HepG2 (cell line): ENCODE results near the gene FRMD4A. TPM values are rescaled to one million over a fixed set of nuclear protein-coding genes. Genes with fewer than 3 reads are reported as not detected.

ENCODE experiments used
- ATAC-seq: fragments of 200-7000 bp; cut with Tn5 transposase; 3 replicates; pipeline ENCODE4 v1.9.1; 2020; ENCODE audit warnings: mild to moderate bottlenecking, moderate library complexity
- BruUV-seq: library from RNA; stranded (reverse); fragments of 400-500 nt; replicated peaks from 2 replicates; lab custom pipeline; 2021; lab: Mats Ljungman, UMichigan
- CTCF ChIA-PET: fragments of 300-600 bp; formaldehyde crosslinking; extraction: SDS; loops from one replicate; lab custom pipeline; 2021; ENCODE audit warnings: low total read pairs, inconsistent platforms, low intra/inter-chr PET ratio; lab: Yijun Ruan, JAX
- POLR2A ChIA-PET: fragments of 350-600 bp; sonication (Branson Sonifier 250); formaldehyde crosslinking; loops from one replicate; lab custom pipeline; 2020; ENCODE audit warnings: antibody characterized with exemption, inconsistent platforms; lab: Yijun Ruan, JAX
- DNase-seq: peaks from one replicate; pipeline ENCODE4 v3.0.0-alpha.2; 2015; ENCODE audit warnings: low spot score
- FAIRE-seq: peaks from 3 replicates; lab custom pipeline; 2011; peaks lifted over from hg19 to GRCh38; lab: Jason Lieb, UNC
- H2AFZ ChIP-seq: one replicate; pipeline ENCODE4 v1.6.1; 2011; ENCODE audit warnings: low read length, inconsistent platforms
- H3K27ac ChIP-seq: fragments of 300-600 bp; 3 replicates; pipeline ENCODE4 v1.8.0; 2011; ENCODE audit warnings: mixed run types, mild to moderate bottlenecking, mixed read lengths, low read length, inconsistent platforms; ENCODE audit not compliant: insufficient read depth; ENCODE audit errors: extremely low read length
- H3K27me3 ChIP-seq, 2 experiments: fragments of 200-600 bp in 1 of 2; 2 replicates in 1 of 2; 3 replicates in 1 of 2; pipeline versions ENCODE4 v1.6.0 to v1.8.0; 2011; ENCODE audit warnings: low read length in 2 of 2, mild to moderate bottlenecking in 2 of 2, moderate library complexity in 2 of 2, inconsistent platforms in 1 of 2; ENCODE audit not compliant: insufficient read depth in 2 of 2, control insufficient read depth in 1 of 2
- H3K36me3 ChIP-seq, 2 experiments: fragments of 200-600 bp in 1 of 2; replicated peaks in 1 of 2; 2 replicates in 1 of 2; 3 replicates in 1 of 2; pipeline versions ENCODE4 v1.5.1 to v1.8.0; 2011; ENCODE audit warnings: low read length in 2 of 2, inconsistent platforms in 1 of 2; ENCODE audit not compliant: insufficient read depth in 2 of 2, control insufficient read depth in 1 of 2
- H3K4me1 ChIP-seq: 2 replicates; pipeline ENCODE4 v1.5.1; 2012; ENCODE audit warnings: low read length, inconsistent platforms; ENCODE audit not compliant: insufficient read depth
- H3K4me2 ChIP-seq: 2 replicates; pipeline ENCODE4 v1.6.0; 2011; ENCODE audit warnings: low read depth, low read length, inconsistent platforms
- H3K4me3 ChIP-seq, 3 experiments: fragments of 200-600 bp in 1 of 3; sonication (generic), shearing (Covaris generic) in 1 of 3; replicated peaks in 1 of 3; 2 replicates each; pipeline ENCODE4 v1.5.1; 2011 to 2016; ENCODE audit warnings: low read length in 3 of 3, inconsistent platforms in 2 of 3, low read depth in 2 of 3, mild to moderate bottlenecking in 2 of 3, control low read depth in 1 of 3, mixed read lengths in 1 of 3; ENCODE audit not compliant: insufficient read depth in 1 of 3
- H3K79me2 ChIP-seq: one replicate; pipeline ENCODE4 v1.6.1; 2011; ENCODE audit warnings: low read length, inconsistent platforms; ENCODE audit not compliant: insufficient read depth
- H3K9ac ChIP-seq: 2 replicates; pipeline ENCODE4 v1.6.0; 2011; ENCODE audit warnings: mild to moderate bottlenecking, low read depth, low read length, inconsistent platforms; ENCODE audit not compliant: insufficient read depth
- H3K9me3 ChIP-seq: 2 replicates; pipeline ENCODE4 v1.5.1; 2012; ENCODE audit warnings: mild to moderate bottlenecking, low read length
- H4K20me1 ChIP-seq: 2 replicates; pipeline ENCODE4 v1.6.0; 2011; ENCODE audit warnings: inconsistent platforms, mild to moderate bottlenecking, low read length, moderate library complexity; ENCODE audit not compliant: insufficient read depth
- FOXJ3 ChIP-seq: sonication (generic); formaldehyde crosslinking; IDR thresholded peaks from 2 replicates; pipeline ENCODE4 v1.4.0; 2020; ENCODE audit warnings: missing genetic modification reagents, mild to moderate bottlenecking, borderline replicate concordance
- FOXM1 ChIP-seq: sonication (generic); formaldehyde crosslinking; IDR thresholded peaks from 2 replicates; pipeline ENCODE4 v1.5.0; 2020; ENCODE audit warnings: missing genetic modification reagents
- KDM6A ChIP-seq: IDR thresholded peaks from 2 replicates; pipeline ENCODE4 v1.6.1; 2016; ENCODE audit warnings: low read depth
- NONO ChIP-seq, 2 experiments: fragments of 450-650 bp in 1 of 2; sonication (generic) in 1 of 2; formaldehyde crosslinking in 1 of 2; IDR thresholded peaks in 1 of 2; conservative IDR thresholded peaks in 1 of 2; 2 replicates each; pipeline versions ENCODE4 v1.6.1 to v1.8.0; 2017 to 2022; ENCODE audit warnings: mild to moderate bottlenecking in 1 of 2, missing genetic modification reagents in 1 of 2, moderate library complexity in 1 of 2
- PCBP1 ChIP-seq: fragments of 200-400 bp; formaldehyde crosslinking; IDR thresholded peaks from 2 replicates; pipeline ENCODE4 v1.6.1; 2017; ENCODE audit warnings: mild to moderate bottlenecking, low read depth, low read length, borderline replicate concordance
- SIN3B ChIP-seq: fragments of 150-350 bp; IDR thresholded peaks from 2 replicates; pipeline ENCODE4 v1.6.1; 2014; ENCODE audit warnings: low read length
- SKI ChIP-seq: fragments of 450-650 bp; IDR thresholded peaks from one replicate; pipeline ENCODE4 v1.6.1; 2018; ENCODE audit warnings: mild to moderate bottlenecking; ENCODE audit not compliant: partially characterized antibody
- ZNF121 ChIP-seq: sonication (generic); formaldehyde crosslinking; IDR thresholded peaks from 2 replicates; pipeline ENCODE4 v1.5.0; 2020; ENCODE audit warnings: mild to moderate bottlenecking, missing genetic modification reagents
- ZNF567 ChIP-seq: sonication (generic); formaldehyde crosslinking; IDR thresholded peaks from 2 replicates; pipeline ENCODE4 v1.8.1; 2023; ENCODE audit warnings: mild to moderate bottlenecking, missing genetic modification reagents, borderline replicate concordance
- ZNF879 ChIP-seq: sonication (generic); formaldehyde crosslinking; IDR thresholded peaks from 2 replicates; pipeline ENCODE4 v1.8.1; 2023; ENCODE audit warnings: missing genetic modification reagents
- WGBS: methylation state at CpG from one replicate; pipeline ENCODE4 v1.1.6; 2017; ENCODE audit warnings: low lambda C conversion rate; 5-methylcytosine and 5-hydroxymethylcytosine counted together
- in situ Hi-C: cut with HindIII; loops from 2 replicates; pipeline ENCODE4 v1.10.0; 2017; ENCODE audit warnings: low pct_unique_long_range_greater_than_20kb; ENCODE audit not compliant: extremely low pct_ligation_motif_present
- intact Hi-C: fragments of 100-400 bp; cut with micrococcal nuclease; formaldehyde crosslinking; loops from one replicate; pipeline ENCODE4 v1.10.0; 2022; ENCODE audit not compliant: unreplicated experiment
- polyA plus RNA-seq, 8 experiments: library from polyadenylated mRNA; depleted of rRNA in 3 of 8; stranded (reverse) in 7 of 8; unstranded in 1 of 8; fragments of >200 nt; fragmentation: Illumina TruSeq in 4 of 8; extraction: Trizol in 4 of 8; gene quantifications; 2 replicates each; pipeline versions ENCODE4 v1.2.1 to v1.2.3, GENCODE V29; 2011 to 2016; ENCODE audit warnings: low read depth in 4 of 8, missing spikeins in 1 of 8, mixed read lengths in 1 of 8; ENCODE audit not compliant: insufficient read depth in 1 of 8
- total RNA-seq, 5 experiments: library from RNA; depleted of rRNA; stranded (reverse); fragments of >200 nt; fragmentation: Illumina TruSeq; extraction: Trizol; gene quantifications; 2 replicates each; pipeline ENCODE4 v1.2.3, GENCODE V29; 2016; ENCODE audit warnings: low read depth in 1 of 5
- TF ChIP-seq, protein P1 (sequence below): sonication (generic); formaldehyde crosslinking; conservative IDR thresholded peaks from 2 replicates; pipeline ENCODE4 v1.5.0; 2020; ENCODE audit warnings: missing genetic modification reagents
- TF ChIP-seq, protein P2 (sequence below): sonication (generic); formaldehyde crosslinking; IDR thresholded peaks from 2 replicates; pipeline ENCODE4 v1.5.0; 2020; ENCODE audit warnings: missing genetic modification reagents
- TF ChIP-seq, protein P3 (sequence below): sonication (generic); formaldehyde crosslinking; IDR thresholded peaks from 2 replicates; pipeline ENCODE4 v1.8.0; 2023; ENCODE audit warnings: mild to moderate bottlenecking, missing genetic modification reagents
- TF ChIP-seq, protein P4 (sequence below): sonication (generic); formaldehyde crosslinking; IDR thresholded peaks from 2 replicates; pipeline ENCODE4 v1.4.0; 2020; ENCODE audit warnings: missing genetic modification reagents; ENCODE audit errors: not compliant biosample characterization

Gene FRMD4A
- total and polyA plus RNA-seq, 2 of the 13 experiments (the other 11 are each of a cell fraction or from before 2014, with no cell fraction given): 0.09 to 0.26 TPM

DNA sequence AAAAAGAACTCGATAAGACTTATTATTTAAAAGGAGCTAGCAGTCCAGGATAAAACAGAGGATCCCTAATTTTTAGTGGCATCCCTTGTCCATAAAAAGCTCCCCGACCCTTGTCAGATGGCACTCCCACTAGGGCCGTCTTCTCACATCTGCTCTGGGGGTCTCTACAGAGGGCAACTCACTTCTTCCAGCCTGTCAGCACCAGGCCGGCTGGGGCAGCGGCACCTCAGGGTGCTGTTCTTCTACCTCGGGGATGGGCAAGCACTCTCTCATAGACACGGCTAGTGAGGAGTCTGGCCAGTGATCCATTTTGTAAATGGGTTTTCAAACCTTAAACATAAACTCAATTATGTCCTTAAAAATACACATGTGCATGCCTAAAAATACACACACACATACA is 609.2 kb downstream of the FRMD4A start:
- ChIA-PET CTCF (no interaction called here), POLR2A (no interaction called here)
- Histone ChIP-seq H3K4me2 (no peak overlapping the region), H3K9ac (no peak overlapping the region), H3K27me3 (peaks cover 2 to 15% of the 10 kb centered on the region in 2 experiments; a peak in 2 of 5 replicates), H4K20me1 (no peaks in the 10 kb centered on the region), H3K4me3 (no peak overlapping the region), H3K36me3 (no peaks in the 10 kb centered on the region), H3K79me2 (no peaks in the 10 kb centered on the region), H2AFZ (no peak overlapping the region), H3K27ac (no peak overlapping the region), H3K9me3 (no peaks in the 10 kb centered on the region), H3K4me1 (peaks cover 30% of the 10 kb centered on the region)
- FAIRE-seq (no peak), ATAC-seq (no peak), DNase-seq (no peak)
- intact Hi-C loops: no loop called here
- TF ChIP-seq ZNF121 (CRISPR knock-in tag): no peak
- no peak for TF ChIP-seq SIN3B
- WGBS: 40% methylated on average over 4 of the region's 7 CpGs
- no TSS peak for BruUV-seq
- in situ Hi-C loops: no loop called here

DNA sequence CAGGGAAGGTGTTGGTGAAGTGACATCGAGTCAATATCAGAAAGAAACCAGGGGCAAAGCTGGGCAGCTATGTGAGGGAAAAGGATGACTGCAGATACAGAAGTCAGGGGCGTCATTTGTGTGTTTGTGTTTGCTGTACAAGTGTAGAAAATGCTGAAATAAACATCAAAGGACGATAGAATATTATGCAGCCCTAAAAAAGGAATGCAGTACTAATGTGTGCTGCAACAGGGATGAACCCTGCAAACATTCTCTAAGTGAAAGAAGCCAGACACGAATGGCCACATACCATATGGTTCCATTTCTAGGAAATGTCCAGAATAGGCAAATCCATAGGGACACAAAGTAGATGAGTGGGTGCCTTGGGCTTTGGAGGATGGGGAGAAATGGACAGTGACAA is 610.0 kb downstream of the FRMD4A start:
- FAIRE-seq (no peak), DNase-seq (no peak), ATAC-seq (no peak)
- CTCF ChIA-PET: no interaction called here
- peaks cover 2 to 15% of the 10 kb centered on the region in 2 experiments; a peak in 2 of 5 replicates for H3K27me3 ChIP-seq
- H3K36me3 ChIP-seq: no peaks in the 10 kb centered on the region
- H3K4me1 ChIP-seq: peaks cover 33% of the 10 kb centered on the region
- POLR2A ChIA-PET: no interaction called here
- H3K79me2 ChIP-seq: no peaks in the 10 kb centered on the region
- no peaks in the 10 kb centered on the region for H3K9me3 ChIP-seq
- H4K20me1 ChIP-seq: no peaks in the 10 kb centered on the region
- H3K4me3 ChIP-seq: no peak overlapping the region
- H3K4me2 ChIP-seq: no peak overlapping the region
- intact Hi-C loops: no loop called here
- WGBS: 34% methylated on average over 4 of the region's 4 CpGs
- in situ Hi-C loops: no loop called here
- H2AFZ ChIP-seq: no peak overlapping the region
- no TSS peak for BruUV-seq
- H3K9ac ChIP-seq: no peak overlapping the region
- H3K27ac ChIP-seq: no peak overlapping the region
- TF ChIP-seq ZNF879 (CRISPR knock-in tag) (no peak), NONO (IDR thresholded peaks at IDR 0.05) (no peak), NONO (CRISPR knock-in tag; conservative IDR thresholded peaks at IDR 0.05) (no peak), SKI (no peak), FOXM1 (no peak), KDM6A (CRISPR knock-in tag) (no peak), ZNF567 (CRISPR knock-in tag) (no peak), PCBP1 (no peak), FOXJ3 (no peak)
- TF ChIP-seq, protein P1, sequence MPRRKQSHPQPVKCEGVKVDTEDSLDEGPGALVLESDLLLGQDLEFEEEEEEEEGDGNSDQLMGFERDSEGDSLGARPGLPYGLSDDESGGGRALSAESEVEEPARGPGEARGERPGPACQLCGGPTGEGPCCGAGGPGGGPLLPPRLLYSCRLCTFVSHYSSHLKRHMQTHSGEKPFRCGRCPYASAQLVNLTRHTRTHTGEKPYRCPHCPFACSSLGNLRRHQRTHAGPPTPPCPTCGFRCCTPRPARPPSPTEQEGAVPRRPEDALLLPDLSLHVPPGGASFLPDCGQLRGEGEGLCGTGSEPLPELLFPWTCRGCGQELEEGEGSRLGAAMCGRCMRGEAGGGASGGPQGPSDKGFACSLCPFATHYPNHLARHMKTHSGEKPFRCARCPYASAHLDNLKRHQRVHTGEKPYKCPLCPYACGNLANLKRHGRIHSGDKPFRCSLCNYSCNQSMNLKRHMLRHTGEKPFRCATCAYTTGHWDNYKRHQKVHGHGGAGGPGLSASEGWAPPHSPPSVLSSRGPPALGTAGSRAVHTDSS (CRISPR knock-in tag): no peak
- TF ChIP-seq, protein P2, sequence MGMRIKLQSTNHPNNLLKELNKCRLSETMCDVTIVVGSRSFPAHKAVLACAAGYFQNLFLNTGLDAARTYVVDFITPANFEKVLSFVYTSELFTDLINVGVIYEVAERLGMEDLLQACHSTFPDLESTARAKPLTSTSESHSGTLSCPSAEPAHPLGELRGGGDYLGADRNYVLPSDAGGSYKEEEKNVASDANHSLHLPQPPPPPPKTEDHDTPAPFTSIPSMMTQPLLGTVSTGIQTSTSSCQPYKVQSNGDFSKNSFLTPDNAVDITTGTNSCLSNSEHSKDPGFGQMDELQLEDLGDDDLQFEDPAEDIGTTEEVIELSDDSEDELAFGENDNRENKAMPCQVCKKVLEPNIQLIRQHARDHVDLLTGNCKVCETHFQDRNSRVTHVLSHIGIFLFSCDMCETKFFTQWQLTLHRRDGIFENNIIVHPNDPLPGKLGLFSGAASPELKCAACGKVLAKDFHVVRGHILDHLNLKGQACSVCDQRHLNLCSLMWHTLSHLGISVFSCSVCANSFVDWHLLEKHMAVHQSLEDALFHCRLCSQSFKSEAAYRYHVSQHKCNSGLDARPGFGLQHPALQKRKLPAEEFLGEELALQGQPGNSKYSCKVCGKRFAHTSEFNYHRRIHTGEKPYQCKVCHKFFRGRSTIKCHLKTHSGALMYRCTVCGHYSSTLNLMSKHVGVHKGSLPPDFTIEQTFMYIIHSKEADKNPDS: no peak
- TF ChIP-seq, protein P3, sequence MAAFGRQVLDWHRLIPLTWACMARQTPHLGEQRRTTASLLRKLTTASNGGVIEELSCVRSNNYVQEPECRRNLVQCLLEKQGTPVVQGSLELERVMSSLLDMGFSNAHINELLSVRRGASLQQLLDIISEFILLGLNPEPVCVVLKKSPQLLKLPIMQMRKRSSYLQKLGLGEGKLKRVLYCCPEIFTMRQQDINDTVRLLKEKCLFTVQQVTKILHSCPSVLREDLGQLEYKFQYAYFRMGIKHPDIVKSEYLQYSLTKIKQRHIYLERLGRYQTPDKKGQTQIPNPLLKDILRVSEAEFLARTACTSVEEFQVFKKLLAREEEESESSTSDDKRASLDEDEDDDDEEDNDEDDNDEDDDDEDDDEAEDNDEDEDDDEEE (CRISPR knock-in tag): no peak
- TF ChIP-seq, protein P4, sequence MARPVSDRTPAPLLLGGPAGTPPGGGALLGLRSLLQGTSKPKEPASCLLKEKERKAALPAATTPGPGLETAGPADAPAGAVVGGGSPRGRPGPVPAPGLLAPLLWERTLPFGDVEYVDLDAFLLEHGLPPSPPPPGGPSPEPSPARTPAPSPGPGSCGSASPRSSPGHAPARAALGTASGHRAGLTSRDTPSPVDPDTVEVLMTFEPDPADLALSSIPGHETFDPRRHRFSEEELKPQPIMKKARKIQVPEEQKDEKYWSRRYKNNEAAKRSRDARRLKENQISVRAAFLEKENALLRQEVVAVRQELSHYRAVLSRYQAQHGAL (CRISPR knock-in tag): no peak
